Measurements from ENCODE around the gene SLC24A1.

The SLC24A1 gene

GRCh38 chr15:65584241-65584640 is 37.5 kb upstream of the SLC24A1 start:
- Histone ChIP-seq H3K9me3 (ENCODE audit: control insufficient read depth, low read length) (no peaks in the 10 kb centered on the region), H3K4me3 (ENCODE audit: insufficient read depth in 1 of 2, low read depth in 1 of 2, low read length in 2 of 2) (no peak overlapping the region), H3K27me3 (ENCODE audit: control insufficient read depth in 1 of 2, insufficient read depth in 1 of 2, low read length in 2 of 2) (no peaks in the 10 kb centered on the region), H2AK5ac (ENCODE audit: low read length, severe bottlenecking) (no peak overlapping the region), H3K9ac (ENCODE audit: low read length) (no peak overlapping the region), H3K4ac (ENCODE audit: low read depth in 1 of 2, low read length in 2 of 2) (no peak overlapping the region), H2BK15ac (ENCODE audit: low read depth, poor library complexity, severe bottlenecking) (no peak overlapping the region), H2BK12ac (ENCODE audit: low read length in 2 of 2) (no peak overlapping the region), H3K79me1 (replicated peaks; ENCODE audit: low read length, poor library complexity, severe bottlenecking) (peaks cover 7% of the 10 kb centered on the region), H2AFZ (ENCODE audit: low read depth, low read length) (no peak overlapping the region), H3K27ac (ENCODE audit: low read length, poor library complexity, severe bottlenecking) (no peak overlapping the region), H3K23ac (ENCODE audit: low read length in 2 of 2) (no peak overlapping the region), H2BK5ac (ENCODE audit: low read depth, low read length, poor library complexity, severe bottlenecking) (no peak overlapping the region), H2BK120ac (ENCODE audit: low read depth, low read length) (no peak overlapping the region), H4K8ac (ENCODE audit: low read length) (no peak overlapping the region), H3K4me1 (ENCODE audit: control insufficient read depth, insufficient read depth, low read depth, low read length) (peaks cover 5% of the 10 kb centered on the region), H3K4me2 (ENCODE audit: low read length, poor library complexity, severe bottlenecking) (no peak overlapping the region), H3K14ac (ENCODE audit: low read length in 2 of 2) (no peak overlapping the region), H3K36me3 (ENCODE audit: control insufficient read depth in 1 of 2, insufficient read depth in 2 of 2, low read depth in 1 of 2, low read length in 2 of 2) (peaks cover 11 to 82% of the 10 kb centered on the region in 2 experiments), H3K18ac (ENCODE audit: low read depth in 1 of 2, low read length in 2 of 2) (no peak overlapping the region), H4K91ac (ENCODE audit: low read length) (no peak overlapping the region)
- DNase-seq: no peak

GRCh38 chr15:65587094-65587493 is 34.6 kb upstream of the SLC24A1 start:
- H4K91ac ChIP-seq (ENCODE audit: low read length): no peak overlapping the region
- WGBS: 100% methylated on average over 1 of the region's 1 CpG
- no peak overlapping the region for H3K4me3 ChIP-seq (ENCODE audit: insufficient read depth in 1 of 2, low read depth in 1 of 2, low read length in 2 of 2)
- H3K4ac ChIP-seq (ENCODE audit: low read depth in 1 of 2, low read length in 2 of 2): no peak overlapping the region
- H4K8ac ChIP-seq (ENCODE audit: low read length): no peak overlapping the region
- no peak overlapping the region for H2BK15ac ChIP-seq (ENCODE audit: low read depth, poor library complexity, severe bottlenecking)
- H2AK5ac ChIP-seq (ENCODE audit: low read length, severe bottlenecking): no peak overlapping the region
- no peak overlapping the region for H2BK12ac ChIP-seq (ENCODE audit: low read length in 2 of 2)
- H3K23ac ChIP-seq (ENCODE audit: low read length in 2 of 2): no peak overlapping the region
- DNase-seq: no peak
- no peak overlapping the region for H3K9ac ChIP-seq (ENCODE audit: low read length)
- H2AFZ ChIP-seq (ENCODE audit: low read depth, low read length): no peak overlapping the region
- H3K4me2 ChIP-seq (ENCODE audit: low read length, poor library complexity, severe bottlenecking): no peak overlapping the region
- H3K36me3 ChIP-seq (ENCODE audit: control insufficient read depth in 1 of 2, insufficient read depth in 2 of 2, low read depth in 1 of 2, low read length in 2 of 2): peaks cover 12 to 91% of the 10 kb centered on the region in 2 experiments
- H3K4me1 ChIP-seq (ENCODE audit: control insufficient read depth, insufficient read depth, low read depth, low read length): no peaks in the 10 kb centered on the region
- H3K9me3 ChIP-seq (ENCODE audit: control insufficient read depth, low read length): no peaks in the 10 kb centered on the region
- H3K18ac ChIP-seq (ENCODE audit: low read depth in 1 of 2, low read length in 2 of 2): no peak overlapping the region
- no peaks in the 10 kb centered on the region for H3K27me3 ChIP-seq (ENCODE audit: control insufficient read depth in 1 of 2, insufficient read depth in 1 of 2, low read length in 2 of 2)
- H2BK120ac ChIP-seq (ENCODE audit: low read depth, low read length): no peak overlapping the region
- H3K14ac ChIP-seq (ENCODE audit: low read length in 2 of 2): no peak overlapping the region
- H2BK5ac ChIP-seq (ENCODE audit: low read depth, low read length, poor library complexity, severe bottlenecking): no peak overlapping the region
- H3K27ac ChIP-seq (ENCODE audit: low read length, poor library complexity, severe bottlenecking): no peak overlapping the region
- H3K79me1 ChIP-seq (replicated peaks; ENCODE audit: low read length, poor library complexity, severe bottlenecking): peaks cover 5% of the 10 kb centered on the region

GRCh38 chr15:65595960-65596359 is 25.8 kb upstream of the SLC24A1 start:
- no peak overlapping the region for H3K23ac ChIP-seq (ENCODE audit: low read length in 2 of 2)
- no peak overlapping the region for H3K4me3 ChIP-seq (ENCODE audit: insufficient read depth in 1 of 2, low read depth in 1 of 2, low read length in 2 of 2)
- no peak overlapping the region for H2BK12ac ChIP-seq (ENCODE audit: low read length in 2 of 2)
- no peak overlapping the region for H3K27ac ChIP-seq (ENCODE audit: low read length, poor library complexity, severe bottlenecking)
- no peak overlapping the region for H3K4ac ChIP-seq (ENCODE audit: low read depth in 1 of 2, low read length in 2 of 2)
- no peak overlapping the region for H2BK120ac ChIP-seq (ENCODE audit: low read depth, low read length)
- no peak overlapping the region for H2BK5ac ChIP-seq (ENCODE audit: low read depth, low read length, poor library complexity, severe bottlenecking)
- H4K8ac ChIP-seq (ENCODE audit: low read length): no peak overlapping the region
- peaks cover 3% of the 10 kb centered on the region for H3K79me1 ChIP-seq (replicated peaks; ENCODE audit: low read length, poor library complexity, severe bottlenecking)
- H4K91ac ChIP-seq (ENCODE audit: low read length): no peak overlapping the region
- H3K9me3 ChIP-seq (ENCODE audit: control insufficient read depth, low read length): no peaks in the 10 kb centered on the region
- no peak overlapping the region for H3K4me2 ChIP-seq (ENCODE audit: low read length, poor library complexity, severe bottlenecking)
- DNase-seq: no peak
- H3K27me3 ChIP-seq (ENCODE audit: control insufficient read depth in 1 of 2, insufficient read depth in 1 of 2, low read length in 2 of 2): no peaks in the 10 kb centered on the region
- H3K9ac ChIP-seq (ENCODE audit: low read length): no peak overlapping the region
- no peaks in the 10 kb centered on the region for H3K4me1 ChIP-seq (ENCODE audit: control insufficient read depth, insufficient read depth, low read depth, low read length)
- no peak overlapping the region for H2AK5ac ChIP-seq (ENCODE audit: low read length, severe bottlenecking)
- no peak overlapping the region for H3K14ac ChIP-seq (ENCODE audit: low read length in 2 of 2)
- 100% methylated on average over 1 of the region's 3 CpGs for WGBS
- no peak overlapping the region for H2AFZ ChIP-seq (ENCODE audit: low read depth, low read length)
- H2BK15ac ChIP-seq (ENCODE audit: low read depth, poor library complexity, severe bottlenecking): no peak overlapping the region
- H3K18ac ChIP-seq (ENCODE audit: low read depth in 1 of 2, low read length in 2 of 2): no peak overlapping the region
- peaks cover 15 to 88% of the 10 kb centered on the region in 2 experiments for H3K36me3 ChIP-seq (ENCODE audit: control insufficient read depth in 1 of 2, insufficient read depth in 2 of 2, low read depth in 1 of 2, low read length in 2 of 2)

- Histone ChIP-seq H3K27me3 (ENCODE audit: control insufficient read depth in 1 of 2, insufficient read depth in 1 of 2, low read length in 2 of 2) (no peaks in the 10 kb centered on the region), H2AFZ (ENCODE audit: low read depth, low read length) (no peak overlapping the region), H2BK15ac (ENCODE audit: low read depth, poor library complexity, severe bottlenecking) (no peak overlapping the region), H3K4ac (ENCODE audit: low read depth in 1 of 2, low read length in 2 of 2) (no peak overlapping the region), H3K4me3 (ENCODE audit: insufficient read depth in 1 of 2, low read depth in 1 of 2, low read length in 2 of 2) (no peak overlapping the region), H3K14ac (ENCODE audit: low read length in 2 of 2) (no peak overlapping the region), H3K23ac (ENCODE audit: low read length in 2 of 2) (no peak overlapping the region), H3K18ac (ENCODE audit: low read depth in 1 of 2, low read length in 2 of 2) (no peak overlapping the region), H3K27ac (ENCODE audit: low read length, poor library complexity, severe bottlenecking) (no peak overlapping the region), H3K9ac (ENCODE audit: low read length) (no peak overlapping the region), H3K36me3 (ENCODE audit: control insufficient read depth in 1 of 2, insufficient read depth in 2 of 2, low read depth in 1 of 2, low read length in 2 of 2) (peaks cover 12 to 82% of the 10 kb centered on the region in 2 experiments), H3K79me1 (replicated peaks; ENCODE audit: low read length, poor library complexity, severe bottlenecking) (peaks cover 11% of the 10 kb centered on the region), H3K4me2 (ENCODE audit: low read length, poor library complexity, severe bottlenecking) (no peak overlapping the region), H4K91ac (ENCODE audit: low read length) (no peak overlapping the region), H2BK120ac (ENCODE audit: low read depth, low read length) (no peak overlapping the region), H2AK5ac (ENCODE audit: low read length, severe bottlenecking) (no peak overlapping the region), H2BK12ac (ENCODE audit: low read length in 2 of 2) (no peak overlapping the region), H2BK5ac (ENCODE audit: low read depth, low read length, poor library complexity, severe bottlenecking) (no peak overlapping the region), H4K8ac (ENCODE audit: low read length) (no peak overlapping the region), H3K9me3 (ENCODE audit: control insufficient read depth, low read length) (no peaks in the 10 kb centered on the region), H3K4me1 (ENCODE audit: control insufficient read depth, insufficient read depth, low read depth, low read length) (no peaks in the 10 kb centered on the region)
- no CpG with 5 or more reads among the region's 2 CpGs for WGBS
- no peak for DNase-seq
These were observed 23.3 kb upstream of the SLC24A1 start for GRCh38 chr15:65598468-65598867.
